Measurements from ENCODE around the gene NDUFA9.

The NDUFA9 gene

GRCh38 chr12:4648501-4649357 lies at the start of gene NDUFA9, which contains the start of gene AKAP3:
NDUFA9 (plus strand) TSS chr12:4649114; CDS start chr12:4649127, 13 bp downstream.
AKAP3 (minus strand) TSS chr12:4649051; CDS start chr12:4638196, 10,855 bp downstream.
- DNase-seq (ENCODE audit: extremely low read depth, low read depth) = peak; percentile 56
- H3K4me3 ChIP-seq (replicated peaks; ENCODE audit: low read depth, low read length) = peak within 1 kb of the TSS; percentile 80
- no peak for TF ChIP-seq CTCF (IDR thresholded peaks at IDR 0.05; ENCODE audit: low read depth, low read length, missing control alignments)

GRCh38 chr12:4603421-4603820 lies 45.5 kb upstream of the NDUFA9 start:
- DNase-seq (ENCODE audit: extremely low read depth, low read depth) = no peak

GRCh38 chr12:4603946-4604345 lies 45.0 kb upstream of the NDUFA9 start:
- DNase-seq (ENCODE audit: extremely low read depth, low read depth) = no peak
- no peak overlapping the region for H3K4me3 ChIP-seq (replicated peaks; ENCODE audit: low read depth, low read length)
- no peak for TF ChIP-seq CTCF (IDR thresholded peaks at IDR 0.05; ENCODE audit: low read depth, low read length, missing control alignments)

More at GRCh38 chr12:4603421-4603820, 45.5 kb upstream of the NDUFA9 start:
- no peak overlapping the region for H3K4me3 ChIP-seq (replicated peaks; ENCODE audit: low read depth, low read length)
- TF ChIP-seq CTCF (IDR thresholded peaks at IDR 0.05; ENCODE audit: low read depth, low read length, missing control alignments) = no peak

- H3K4me3 ChIP-seq (replicated peaks; ENCODE audit: low read depth, low read length) = peak overlapping the region; percentile 72
- DNase-seq (ENCODE audit: extremely low read depth, low read depth) = peak; percentile 72
- peak; percentile 99 for TF ChIP-seq CTCF (IDR thresholded peaks at IDR 0.05; ENCODE audit: low read depth, low read length, missing control alignments)
Measured at GRCh38 chr12:4604684-4605193, 44.2 kb upstream of the NDUFA9 start.

- DNase-seq (ENCODE audit: extremely low read depth, low read depth) = no peak
- TF ChIP-seq CTCF (IDR thresholded peaks at IDR 0.05; ENCODE audit: low read depth, low read length, missing control alignments) = no peak
- no peak overlapping the region for H3K4me3 ChIP-seq (replicated peaks; ENCODE audit: low read depth, low read length)
Measured at GRCh38 chr12:4607056-4607455, 41.9 kb upstream of the NDUFA9 start.

- DNase-seq (ENCODE audit: extremely low read depth, low read depth) = no peak
- no peak for TF ChIP-seq CTCF (IDR thresholded peaks at IDR 0.05; ENCODE audit: low read depth, low read length, missing control alignments)
- no peak overlapping the region for H3K4me3 ChIP-seq (replicated peaks; ENCODE audit: low read depth, low read length)
Measured at GRCh38 chr12:4609071-4609470, 39.8 kb upstream of the NDUFA9 start.

Measured in HFF-Myc (cell line).